ENCODE results near the gene MAP3K20. TPM values are rescaled to one million over a fixed set of nuclear protein-coding genes. Genes with fewer than 3 reads are reported as not detected.
"Not testable (repeated sequence)": the region's sequence is repeated elsewhere in the genome, so short reads cannot be mapped to it uniquely, and the experiment has no call there.

Gene MAP3K20
- total RNA-seq, 1 experiment from 2014 or later: 44.5 TPM

DNA sequence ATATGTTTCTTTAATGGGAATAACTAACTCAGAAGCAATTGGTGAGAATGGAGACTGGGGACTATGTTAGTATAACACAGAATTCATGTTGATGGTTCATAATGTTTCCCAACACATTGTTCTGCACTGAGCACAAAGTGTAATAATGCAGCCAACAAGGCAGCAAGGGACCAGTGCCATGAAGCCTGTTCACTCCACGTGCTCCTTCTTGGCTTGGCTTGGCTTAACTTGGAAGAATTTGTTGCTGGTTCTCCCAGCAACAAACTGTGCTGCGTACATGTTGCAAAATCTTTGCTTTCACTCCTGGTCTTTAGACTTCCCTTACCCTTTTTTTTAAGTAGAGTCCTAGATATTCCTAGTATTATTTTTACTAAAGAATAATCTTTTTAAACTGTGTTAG, 129.7 kb downstream of the MAP3K20 start:
- POLR2A ChIA-PET: no interaction called here
- no peaks in the 10 kb centered on the region for H3K9me3 Mint-ChIP-seq (ENCODE audit: unreplicated experiment)
- no peak overlapping the region for H3K4me3 Mint-ChIP-seq (ENCODE audit: unreplicated experiment)
- CTCF ChIA-PET: no interaction called here
- TF ChIP-seq, protein P1, sequence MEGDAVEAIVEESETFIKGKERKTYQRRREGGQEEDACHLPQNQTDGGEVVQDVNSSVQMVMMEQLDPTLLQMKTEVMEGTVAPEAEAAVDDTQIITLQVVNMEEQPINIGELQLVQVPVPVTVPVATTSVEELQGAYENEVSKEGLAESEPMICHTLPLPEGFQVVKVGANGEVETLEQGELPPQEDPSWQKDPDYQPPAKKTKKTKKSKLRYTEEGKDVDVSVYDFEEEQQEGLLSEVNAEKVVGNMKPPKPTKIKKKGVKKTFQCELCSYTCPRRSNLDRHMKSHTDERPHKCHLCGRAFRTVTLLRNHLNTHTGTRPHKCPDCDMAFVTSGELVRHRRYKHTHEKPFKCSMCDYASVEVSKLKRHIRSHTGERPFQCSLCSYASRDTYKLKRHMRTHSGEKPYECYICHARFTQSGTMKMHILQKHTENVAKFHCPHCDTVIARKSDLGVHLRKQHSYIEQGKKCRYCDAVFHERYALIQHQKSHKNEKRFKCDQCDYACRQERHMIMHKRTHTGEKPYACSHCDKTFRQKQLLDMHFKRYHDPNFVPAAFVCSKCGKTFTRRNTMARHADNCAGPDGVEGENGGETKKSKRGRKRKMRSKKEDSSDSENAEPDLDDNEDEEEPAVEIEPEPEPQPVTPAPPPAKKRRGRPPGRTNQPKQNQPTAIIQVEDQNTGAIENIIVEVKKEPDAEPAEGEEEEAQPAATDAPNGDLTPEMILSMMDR (IDR thresholded peaks at IDR 0.05; ENCODE audit: insufficient read depth in 1 of 2, low read depth in 1 of 2, low read length in 1 of 2, severe bottlenecking in 1 of 2, unreplicated experiment in 1 of 2): no peak
- intact Hi-C loops (cut with micrococcal nuclease; ENCODE audit: unreplicated experiment): no loop called here
- H3K36me3 Mint-ChIP-seq (ENCODE audit: insufficient read depth, unreplicated experiment): peaks cover 9% of the 10 kb centered on the region
- H3K4me1 Mint-ChIP-seq (ENCODE audit: low read depth, unreplicated experiment): no peaks in the 10 kb centered on the region
- no peaks in the 10 kb centered on the region for H3K27me3 Mint-ChIP-seq (ENCODE audit: insufficient read depth, unreplicated experiment)
- no peak overlapping the region for H3K4me3 ChIP-seq (ENCODE audit: low read depth, low read length)
- no peak for DNase-seq
- no peaks in the 10 kb centered on the region for H3K9me3 ChIP-seq
- H3K36me3 ChIP-seq (ENCODE audit: control insufficient read depth, insufficient read depth, low read length): no peaks in the 10 kb centered on the region; the same call in 1 of the 2 replicates
- no peaks in the 10 kb centered on the region; the same call in 1 of the 2 replicates for H3K4me1 ChIP-seq
- no peaks in the 10 kb centered on the region for H3K27me3 ChIP-seq (replicated peaks; ENCODE audit: control insufficient read depth, insufficient read depth, low read length)
- no peak overlapping the region for H3K27ac Mint-ChIP-seq (ENCODE audit: unreplicated experiment)
- no TSS peak for BruUV-seq (replicated peaks)

DNA sequence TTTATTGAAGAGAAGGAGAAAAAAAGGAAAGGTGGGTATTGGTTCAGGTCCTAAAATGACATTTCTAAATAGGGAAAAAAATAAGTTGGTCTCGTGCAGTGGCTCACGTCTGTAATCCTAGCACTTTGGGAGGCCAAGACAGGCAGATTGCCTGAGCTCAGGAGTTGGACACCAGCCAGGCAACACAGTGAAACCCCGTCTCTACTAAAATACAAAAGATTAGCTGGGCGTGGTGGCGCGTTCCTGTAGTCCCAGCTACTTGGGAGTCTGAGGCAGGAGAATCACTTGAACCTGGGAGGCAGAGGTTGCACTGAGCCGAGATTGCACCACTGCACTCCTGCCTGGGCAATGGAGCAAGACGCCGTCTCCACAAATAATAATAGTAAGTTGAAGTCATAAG, 131.5 kb downstream of the MAP3K20 start:
- H3K36me3 ChIP-seq (ENCODE audit: control insufficient read depth, insufficient read depth, low read length); H3K9me3 ChIP-seq; intact Hi-C loops (cut with micrococcal nuclease; ENCODE audit: unreplicated experiment); H3K4me1 ChIP-seq; POLR2A ChIA-PET; H3K9me3 Mint-ChIP-seq (ENCODE audit: unreplicated experiment); H3K4me1 Mint-ChIP-seq (ENCODE audit: low read depth, unreplicated experiment); BruUV-seq (replicated peaks); DNase-seq; CTCF ChIA-PET; H3K27ac Mint-ChIP-seq (ENCODE audit: unreplicated experiment); H3K4me3 ChIP-seq (ENCODE audit: low read depth, low read length); H3K27me3 Mint-ChIP-seq (ENCODE audit: insufficient read depth, unreplicated experiment); H3K27me3 ChIP-seq (replicated peaks; ENCODE audit: control insufficient read depth, insufficient read depth, low read length); H3K4me3 Mint-ChIP-seq (ENCODE audit: unreplicated experiment): not testable (repeated sequence)
- peaks cover 19% of the 10 kb centered on the region for H3K36me3 Mint-ChIP-seq (ENCODE audit: insufficient read depth, unreplicated experiment)

DNA sequence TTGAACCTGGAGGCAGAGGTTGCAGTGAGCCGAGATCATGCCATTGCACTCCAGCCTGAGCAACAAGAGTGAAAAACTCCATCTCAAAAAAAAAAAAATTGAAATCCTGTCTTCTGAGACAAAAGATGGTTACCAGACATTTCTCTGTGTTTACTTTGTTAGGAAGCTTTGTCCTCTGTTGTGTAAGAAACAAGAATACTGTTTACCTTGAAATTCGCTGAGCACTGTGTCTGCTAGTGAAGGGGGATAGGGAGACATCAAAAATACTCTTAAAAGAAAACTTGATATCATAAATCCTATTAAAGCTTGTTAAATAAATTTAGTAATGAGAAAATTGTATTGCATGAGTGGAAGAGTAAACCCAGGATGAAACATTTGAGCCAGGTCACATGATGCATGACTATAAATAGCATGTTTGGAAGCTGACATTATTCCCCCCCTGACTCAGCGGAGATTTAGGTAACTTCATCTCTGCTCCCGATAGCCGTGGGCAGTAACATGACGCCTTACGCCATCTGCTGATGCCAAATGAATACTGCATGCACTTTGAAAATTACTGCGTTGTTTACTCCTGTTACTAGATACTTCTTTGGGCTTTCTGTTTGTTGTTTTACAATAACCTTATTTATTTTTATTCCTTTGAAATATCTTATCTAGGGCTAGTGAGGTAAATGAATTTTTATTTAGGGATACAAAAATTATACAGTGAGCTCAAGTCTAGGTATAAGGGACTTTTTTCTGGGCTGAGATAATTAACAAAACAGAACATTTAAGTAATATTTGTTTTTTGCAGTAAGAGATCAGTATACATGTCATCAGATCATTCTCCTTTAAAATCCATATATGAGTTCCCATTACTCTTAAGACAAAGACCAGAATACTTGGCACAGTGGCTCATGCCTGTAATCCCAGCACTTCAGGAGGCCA, 134.9 kb downstream of the MAP3K20 start:
- H3K27me3 ChIP-seq (replicated peaks; ENCODE audit: control insufficient read depth, insufficient read depth, low read length): no peaks in the 10 kb centered on the region
- ChIA-PET POLR2A (no interaction called here), CTCF (interaction anchor here (0.6 to 3.4 kb wide), 7 partner anchors 106 to 472 kb away, joined by 3 to 39 read pairs (median 5); no protein-coding TSS in a partner anchor)
- no peaks in the 10 kb centered on the region for H3K4me1 Mint-ChIP-seq (ENCODE audit: low read depth, unreplicated experiment)
- peaks cover 23% of the 10 kb centered on the region for H3K36me3 Mint-ChIP-seq (ENCODE audit: insufficient read depth, unreplicated experiment)
- H3K27me3 Mint-ChIP-seq (ENCODE audit: insufficient read depth, unreplicated experiment): no peaks in the 10 kb centered on the region
- TF ChIP-seq, protein P1 (IDR thresholded peaks at IDR 0.05; ENCODE audit: insufficient read depth in 1 of 2, low read depth in 1 of 2, low read length in 1 of 2, severe bottlenecking in 1 of 2, unreplicated experiment in 1 of 2): peak; percentile 81 to 91
- no peak overlapping the region for H3K27ac Mint-ChIP-seq (ENCODE audit: unreplicated experiment)
- no peaks in the 10 kb centered on the region for H3K9me3 Mint-ChIP-seq (ENCODE audit: unreplicated experiment)
- BruUV-seq (replicated peaks): no TSS peak
- H3K4me1 ChIP-seq: no peaks in the 10 kb centered on the region; the same call in 1 of the 2 replicates
- H3K4me3 ChIP-seq (ENCODE audit: low read depth, low read length): no peak overlapping the region
- DNase-seq: peak; percentile 64 to 72
- intact Hi-C loops (cut with micrococcal nuclease; ENCODE audit: unreplicated experiment): loop anchor here (1.0 to 2.0 kb wide), 4 partner anchors 134 to 404 kb away; no protein-coding TSS in a partner anchor
- H3K9me3 ChIP-seq: no peaks in the 10 kb centered on the region
- H3K4me3 Mint-ChIP-seq (ENCODE audit: unreplicated experiment): no peak overlapping the region
- 0 out of 2 replicates have a peak, but pooled peaks cover 2% of the 10 kb centered on the region for H3K36me3 ChIP-seq (ENCODE audit: control insufficient read depth, insufficient read depth, low read length)
